HG03135 (cell line): ENCODE measurements around the gene XPR1.

ENCODE experiments used
- ATAC-seq: cut with Tn5 transposase; IDR thresholded peaks from one replicate; pipeline ENCODE4 v1.9.1; 2021; ENCODE audit warnings: mild to moderate bottlenecking, moderate library complexity; ENCODE audit not compliant: unreplicated experiment

The XPR1 gene

GRCh38 chr1:180909462-180909976, 277.7 kb downstream of the XPR1 start:
- ATAC-seq: peak; percentile 39

GRCh38 chr1:180911640-180912191, 279.9 kb downstream of the XPR1 start:
- no peak for ATAC-seq

- peak; percentile 11 for ATAC-seq
These were observed 280.5 kb downstream of the XPR1 start for GRCh38 chr1:180912211-180912800.

- peak; percentile 32 for ATAC-seq
These were observed 281.2 kb downstream of the XPR1 start, which contains the start of gene KIAA1614 for GRCh38 chr1:180912801-180913565. Gene KIAA1614 (plus strand): TSS chr1:180912897. CDS start chr1:180913244, 347 bp downstream.

- no peak for ATAC-seq
These were observed 283.7 kb downstream of the XPR1 start for GRCh38 chr1:180915426-180915965.

- no peak for ATAC-seq
These were observed 284.4 kb downstream of the XPR1 start for GRCh38 chr1:180916012-180916770.

GRCh38 chr1:180916771-180917170, 284.9 kb downstream of the XPR1 start:
- no peak for ATAC-seq

- no peak for ATAC-seq
These were observed 285.7 kb downstream of the XPR1 start for GRCh38 chr1:180917306-180918065.

GRCh38 chr1:180918519-180918918, 286.7 kb downstream of the XPR1 start:
- no peak for ATAC-seq

GRCh38 chr1:180919183-180919700, 287.4 kb downstream of the XPR1 start:
- ATAC-seq: no peak

GRCh38 chr1:180920193-180920592, 288.4 kb downstream of the XPR1 start:
- no peak for ATAC-seq

- no peak for ATAC-seq
These were observed 288.9 kb downstream of the XPR1 start for GRCh38 chr1:180920702-180921101.

GRCh38 chr1:180921386-180921785, 289.6 kb downstream of the XPR1 start:
- no peak for ATAC-seq

- no peak for ATAC-seq
These were observed 290.2 kb downstream of the XPR1 start for GRCh38 chr1:180921891-180922630.

- ATAC-seq: no peak
These were observed 290.8 kb downstream of the XPR1 start for GRCh38 chr1:180922631-180923015.

GRCh38 chr1:180923021-180923841, 291.4 kb downstream of the XPR1 start:
- ATAC-seq: no peak

GRCh38 chr1:180923887-180924286, 292.1 kb downstream of the XPR1 start:
- no peak for ATAC-seq

GRCh38 chr1:180924939-180925338, 293.1 kb downstream of the XPR1 start:
- no peak for ATAC-seq
